ENCODE results near the gene FTO. TPM values are rescaled to one million over a fixed set of nuclear protein-coding genes. Genes with fewer than 3 reads are reported as not detected.

FTO gene
- total RNA-seq, 2 experiments from 2014 or later: 48.6 to 53.2 TPM

GRCh38 chr16:53932975-53933374, 229.0 kb downstream of the FTO start:
- H3K27me3 Mint-ChIP-seq: no peaks in the 10 kb centered on the region
- ATAC-seq (no peak), DNase-seq (no peak)
- H3K36me3 Mint-ChIP-seq (ENCODE audit: low read depth): peaks cover 23% of the 10 kb centered on the region
- POLR2A ChIA-PET: no interaction called here
- no peak overlapping the region for H3K4me3 Mint-ChIP-seq
- H3K9me3 Mint-ChIP-seq: no peaks in the 10 kb centered on the region
- TF ChIP-seq CTCF (IDR thresholded peaks at IDR 0.05): no peak
- intact Hi-C loops (cut with micrococcal nuclease): no loop called here
- no peak overlapping the region for H3K27ac Mint-ChIP-seq
- CTCF ChIA-PET: no interaction called here
- H3K4me1 Mint-ChIP-seq (ENCODE audit: low read depth): no peaks in the 10 kb centered on the region

- no peak for TF ChIP-seq CTCF (IDR thresholded peaks at IDR 0.05)
- ATAC-seq (no peak), DNase-seq (no peak)
- Mint-ChIP-seq H3K4me3 (no peak overlapping the region), H3K9me3 (peaks cover under 1% of the 10 kb centered on the region), H3K4me1 (ENCODE audit: low read depth) (no peaks in the 10 kb centered on the region), H3K27ac (no peak overlapping the region), H3K36me3 (ENCODE audit: low read depth) (peaks cover 27% of the 10 kb centered on the region), H3K27me3 (no peaks in the 10 kb centered on the region)
- POLR2A ChIA-PET: no interaction called here
- intact Hi-C loops (cut with micrococcal nuclease): no loop called here
- CTCF ChIA-PET: no interaction called here
These were observed 229.5 kb downstream of the FTO start for GRCh38 chr16:53933407-53933806.

- H3K36me3 Mint-ChIP-seq (ENCODE audit: low read depth): peaks cover 39% of the 10 kb centered on the region
- peaks cover 2% of the 10 kb centered on the region for H3K9me3 Mint-ChIP-seq
- no peak overlapping the region for H3K4me3 Mint-ChIP-seq
- H3K4me1 Mint-ChIP-seq (ENCODE audit: low read depth): no peaks in the 10 kb centered on the region
- TF ChIP-seq CTCF (IDR thresholded peaks at IDR 0.05): no peak
- ChIA-PET CTCF (interaction anchor here (1.1 kb wide), 1 partner anchor 9 kb away, joined by 4 read pairs; no protein-coding TSS in a partner anchor), POLR2A (no interaction called here)
- DNase-seq (no peak), ATAC-seq (no peak)
- intact Hi-C loops (cut with micrococcal nuclease): no loop called here
- no peaks in the 10 kb centered on the region for H3K27me3 Mint-ChIP-seq
- no peak overlapping the region for H3K27ac Mint-ChIP-seq
These were observed 232.1 kb downstream of the FTO start for GRCh38 chr16:53936052-53936451.

GRCh38 chr16:53936529-53936928, 232.6 kb downstream of the FTO start:
- ChIA-PET CTCF (interaction anchor here (1.1 kb wide), 1 partner anchor 9 kb away, joined by 4 read pairs; no protein-coding TSS in a partner anchor), POLR2A (no interaction called here)
- no peaks in the 10 kb centered on the region for H3K4me1 Mint-ChIP-seq (ENCODE audit: low read depth)
- H3K9me3 Mint-ChIP-seq: peaks cover 2% of the 10 kb centered on the region
- DNase-seq (no peak), ATAC-seq (no peak)
- H3K4me3 Mint-ChIP-seq: no peak overlapping the region
- no peaks in the 10 kb centered on the region for H3K27me3 Mint-ChIP-seq
- no peak for TF ChIP-seq CTCF (IDR thresholded peaks at IDR 0.05)
- H3K36me3 Mint-ChIP-seq (ENCODE audit: low read depth): peaks cover 39% of the 10 kb centered on the region
- intact Hi-C loops (cut with micrococcal nuclease): no loop called here
- no peak overlapping the region for H3K27ac Mint-ChIP-seq

- H3K27me3 Mint-ChIP-seq: no peaks in the 10 kb centered on the region
- peaks cover 40% of the 10 kb centered on the region for H3K36me3 Mint-ChIP-seq (ENCODE audit: low read depth)
- DNase-seq (no peak), ATAC-seq (no peak)
- CTCF ChIA-PET: no interaction called here
- intact Hi-C loops (cut with micrococcal nuclease): no loop called here
- no peak overlapping the region for H3K27ac Mint-ChIP-seq
- no peak overlapping the region for H3K4me3 Mint-ChIP-seq
- no peaks in the 10 kb centered on the region for H3K4me1 Mint-ChIP-seq (ENCODE audit: low read depth)
- no peak for TF ChIP-seq CTCF (IDR thresholded peaks at IDR 0.05)
- H3K9me3 Mint-ChIP-seq: peaks cover 2% of the 10 kb centered on the region
- POLR2A ChIA-PET: no interaction called here
These were observed 233.4 kb downstream of the FTO start for GRCh38 chr16:53937161-53937880.

Data from activated CD8-positive, alpha-beta T cell treated with anti-CD3 and anti-CD28 coated beads for 36 hours (primary cell).